G401.6 (cell line): Measurements from ENCODE around the gene SCN5A.

Experiments used
- FAIRE-seq: peaks from 2 replicates; lab custom pipeline; 2012; peaks lifted over from hg19 to GRCh38; lab: Jason Lieb, UNC

The SCN5A gene

DNA sequence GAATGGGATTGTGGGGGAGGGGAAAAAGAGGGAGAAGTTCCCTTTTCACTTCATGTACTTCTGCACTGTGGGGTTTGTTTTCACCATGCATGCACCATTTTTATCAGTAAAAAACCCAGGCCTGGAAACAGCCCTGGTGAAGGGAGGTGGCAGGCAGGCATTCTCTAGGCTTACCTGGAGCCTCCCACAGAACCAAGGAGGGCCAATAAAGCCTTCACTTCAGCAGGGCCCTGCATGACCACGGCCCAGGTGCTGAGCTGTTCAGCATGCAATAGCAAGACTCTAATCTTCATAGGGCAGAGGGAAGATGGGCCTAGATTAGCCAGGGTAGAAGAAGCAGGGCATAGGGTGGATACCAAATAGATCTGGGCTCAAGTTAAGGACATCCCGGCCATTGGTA is 49.6 kb downstream of the SCN5A start:
- FAIRE-seq: no peak

DNA sequence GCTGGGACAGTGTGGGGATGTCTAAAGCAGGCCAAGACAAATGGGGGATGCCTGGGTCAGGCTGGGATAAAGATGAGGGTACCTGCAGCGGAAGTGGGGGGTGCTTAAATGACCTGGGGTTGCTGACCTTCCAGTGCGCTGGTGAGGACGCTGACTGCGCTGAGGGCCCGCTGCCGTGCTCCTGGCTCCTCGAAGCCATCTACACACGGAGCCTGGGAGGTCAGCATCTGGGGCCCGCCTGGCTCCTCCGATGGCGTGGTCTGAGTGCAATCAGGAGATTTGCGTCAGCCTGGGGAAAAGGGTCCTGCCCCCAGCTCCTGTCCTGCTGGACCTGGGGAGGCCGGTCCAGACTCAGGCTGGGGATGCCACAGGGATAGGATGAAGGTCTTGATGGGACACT is 50.7 kb downstream of the SCN5A start:
- FAIRE-seq: no peak

DNA sequence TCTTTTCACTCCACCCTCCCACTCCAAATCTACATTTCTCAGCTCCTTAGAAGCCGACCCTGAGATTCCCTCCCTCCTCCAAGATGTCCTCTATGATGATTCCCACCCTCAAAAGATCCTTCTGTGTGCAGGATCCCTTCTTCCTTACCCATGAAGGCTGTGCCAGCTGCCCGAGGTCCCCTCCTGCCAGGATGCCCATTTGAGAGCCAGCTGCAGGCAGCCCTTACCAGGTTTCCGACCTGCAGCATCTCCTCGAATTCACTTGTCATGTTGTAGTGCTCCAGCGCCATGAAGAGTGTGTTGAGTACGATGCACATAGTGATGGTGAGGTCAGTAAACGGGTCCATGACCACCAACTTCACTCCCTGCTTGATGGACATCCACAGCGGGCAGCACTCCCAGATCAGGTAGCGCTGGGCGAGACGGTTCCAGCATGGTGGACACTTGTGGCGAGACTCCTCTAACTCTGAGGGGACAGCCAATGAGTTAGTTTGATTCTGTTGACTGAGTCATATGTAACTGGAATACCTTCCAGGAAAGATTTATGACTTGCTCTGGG is 51.9 kb downstream of the SCN5A start:
- FAIRE-seq: no peak

DNA sequence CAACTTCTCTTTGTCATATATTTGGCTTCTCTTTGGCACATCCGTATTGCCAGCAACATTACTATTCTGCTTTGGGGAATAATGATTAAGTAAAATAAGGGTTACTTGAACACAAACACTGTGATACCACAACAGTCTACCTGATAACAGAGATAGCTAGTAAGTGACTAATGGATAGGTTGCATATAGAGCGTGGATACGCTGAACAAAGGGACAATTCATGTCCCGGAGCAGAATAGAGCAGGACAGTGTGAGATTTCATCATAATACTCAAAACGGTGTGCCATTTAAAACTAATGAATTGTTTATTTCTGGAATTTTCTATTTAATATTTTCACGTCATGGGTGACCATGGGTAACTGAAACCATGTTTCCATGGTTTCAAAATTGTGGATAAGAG is 54.1 kb downstream of the SCN5A start:
- FAIRE-seq: no peak

DNA sequence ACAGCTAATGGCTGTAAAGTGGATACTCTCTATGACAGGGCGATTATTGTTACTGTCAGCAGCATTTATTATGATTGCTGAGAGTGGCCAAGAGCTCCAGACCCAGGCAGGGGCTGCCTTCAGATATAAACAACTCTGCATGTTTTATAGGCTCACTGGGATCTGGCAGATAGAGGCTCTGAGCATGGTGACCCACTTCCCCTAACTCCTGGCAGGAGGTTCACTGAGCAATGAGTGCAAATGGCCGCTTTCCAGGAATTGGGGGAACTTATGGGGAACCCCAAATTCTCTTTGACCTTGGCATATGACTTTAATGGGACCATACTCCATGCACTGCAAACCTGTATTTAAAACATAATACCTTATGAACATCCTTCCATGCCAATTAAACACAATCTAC is 59.0 kb downstream of the SCN5A start:
- no peak for FAIRE-seq

DNA sequence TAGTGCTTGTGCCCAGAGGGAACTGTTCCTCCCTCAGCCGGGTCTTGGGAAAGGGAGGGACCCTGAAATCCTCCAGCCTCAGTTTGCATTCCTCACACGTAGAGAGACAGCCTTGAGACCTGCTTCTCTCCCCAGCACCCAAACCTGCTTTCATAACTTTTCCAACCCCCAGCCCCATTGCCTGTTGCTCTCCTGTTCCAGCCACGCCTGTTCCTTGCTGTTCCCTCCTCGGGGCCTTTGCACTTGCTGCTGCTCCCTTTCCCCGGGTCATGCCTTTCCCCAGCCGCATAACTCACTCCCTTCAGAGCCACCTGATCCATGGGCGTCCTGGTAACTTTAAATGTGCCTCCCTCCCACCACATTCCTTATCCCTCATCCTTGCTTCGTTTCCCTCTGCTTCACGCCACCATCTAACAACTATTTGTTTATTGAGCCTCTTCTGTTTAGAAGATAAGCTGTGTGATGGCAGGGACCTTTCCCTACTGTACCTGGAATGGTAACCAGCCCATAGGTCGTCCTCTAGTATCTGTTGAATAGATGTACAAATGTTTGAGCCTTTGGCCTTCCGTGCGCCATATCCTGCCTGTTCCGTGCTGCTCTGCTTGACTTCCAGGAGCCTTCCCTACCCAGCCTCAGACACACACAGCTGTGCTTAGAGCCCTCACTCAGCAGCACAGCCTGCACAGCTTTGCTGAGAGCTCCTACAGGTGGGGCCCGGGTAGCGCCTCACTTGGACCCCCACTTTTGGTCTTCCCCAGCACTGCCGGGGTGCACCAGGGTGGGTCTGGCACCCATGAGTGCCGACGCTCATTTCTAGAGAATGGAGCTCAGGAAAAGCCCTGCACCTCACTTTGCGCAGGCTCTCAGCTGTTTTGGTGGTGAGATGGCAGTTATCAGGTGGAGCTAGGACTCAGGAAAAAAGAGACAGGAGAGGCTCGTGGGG is 60.2 kb downstream of the SCN5A start:
- FAIRE-seq: no peak

DNA sequence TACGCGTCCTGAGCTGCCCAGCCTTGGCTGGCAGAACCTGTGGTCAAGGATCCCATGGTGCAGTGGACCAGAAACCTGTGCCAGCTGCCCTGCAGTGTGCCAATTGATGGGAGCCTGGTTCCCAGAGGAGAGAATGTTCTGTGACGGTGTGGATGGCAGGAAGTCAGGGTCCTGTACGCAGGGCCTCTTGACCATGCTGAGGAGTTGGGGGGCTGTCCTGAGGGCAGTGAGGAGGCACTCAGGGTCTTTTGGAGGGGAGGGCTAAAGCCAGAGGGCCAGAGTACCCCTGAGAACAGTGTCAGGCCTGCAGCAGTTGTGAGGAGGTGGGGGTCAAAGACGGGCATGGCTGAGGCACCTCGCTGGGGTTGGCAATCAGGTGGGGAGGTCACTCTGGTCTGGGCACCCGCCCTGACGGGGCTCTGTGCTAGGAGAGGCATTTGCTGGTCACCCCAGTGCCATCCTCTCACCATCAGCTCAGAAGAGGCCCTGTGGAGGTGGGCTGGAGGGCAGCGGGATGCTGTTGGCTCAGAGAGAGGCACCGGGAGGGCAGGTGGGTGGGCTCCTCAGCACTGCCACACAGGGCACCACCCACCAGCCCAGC is 61.0 kb downstream of the SCN5A start:
- no peak for FAIRE-seq

DNA sequence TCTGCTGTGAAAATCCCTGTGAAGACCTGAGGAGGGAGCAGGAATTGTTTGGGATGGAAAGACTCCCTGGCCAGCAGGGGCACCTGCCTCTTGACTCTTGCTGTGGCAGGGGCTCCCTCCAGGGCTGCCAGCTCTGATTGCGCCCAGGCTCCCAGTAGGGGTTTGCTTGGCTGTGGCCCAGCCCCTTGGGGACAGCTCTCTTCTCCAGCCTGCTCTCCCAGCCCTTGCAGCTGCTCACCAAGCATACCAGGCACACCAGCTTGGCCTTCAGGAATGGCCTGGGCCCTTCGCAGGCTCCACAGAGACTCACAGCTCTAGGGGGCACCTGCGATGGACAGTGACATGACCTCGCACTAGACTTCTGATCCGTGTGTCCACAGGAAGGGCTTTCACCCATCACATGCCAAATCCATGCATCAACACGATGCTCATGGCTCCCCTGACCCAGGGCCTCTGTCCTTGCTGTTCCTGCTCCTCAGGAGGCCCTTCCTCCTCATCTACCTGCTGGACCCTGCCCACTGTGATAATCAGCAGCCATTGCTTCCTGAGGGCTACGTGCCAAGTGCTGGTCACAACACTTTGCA is 61.8 kb downstream of the SCN5A start:
- no peak for FAIRE-seq

DNA sequence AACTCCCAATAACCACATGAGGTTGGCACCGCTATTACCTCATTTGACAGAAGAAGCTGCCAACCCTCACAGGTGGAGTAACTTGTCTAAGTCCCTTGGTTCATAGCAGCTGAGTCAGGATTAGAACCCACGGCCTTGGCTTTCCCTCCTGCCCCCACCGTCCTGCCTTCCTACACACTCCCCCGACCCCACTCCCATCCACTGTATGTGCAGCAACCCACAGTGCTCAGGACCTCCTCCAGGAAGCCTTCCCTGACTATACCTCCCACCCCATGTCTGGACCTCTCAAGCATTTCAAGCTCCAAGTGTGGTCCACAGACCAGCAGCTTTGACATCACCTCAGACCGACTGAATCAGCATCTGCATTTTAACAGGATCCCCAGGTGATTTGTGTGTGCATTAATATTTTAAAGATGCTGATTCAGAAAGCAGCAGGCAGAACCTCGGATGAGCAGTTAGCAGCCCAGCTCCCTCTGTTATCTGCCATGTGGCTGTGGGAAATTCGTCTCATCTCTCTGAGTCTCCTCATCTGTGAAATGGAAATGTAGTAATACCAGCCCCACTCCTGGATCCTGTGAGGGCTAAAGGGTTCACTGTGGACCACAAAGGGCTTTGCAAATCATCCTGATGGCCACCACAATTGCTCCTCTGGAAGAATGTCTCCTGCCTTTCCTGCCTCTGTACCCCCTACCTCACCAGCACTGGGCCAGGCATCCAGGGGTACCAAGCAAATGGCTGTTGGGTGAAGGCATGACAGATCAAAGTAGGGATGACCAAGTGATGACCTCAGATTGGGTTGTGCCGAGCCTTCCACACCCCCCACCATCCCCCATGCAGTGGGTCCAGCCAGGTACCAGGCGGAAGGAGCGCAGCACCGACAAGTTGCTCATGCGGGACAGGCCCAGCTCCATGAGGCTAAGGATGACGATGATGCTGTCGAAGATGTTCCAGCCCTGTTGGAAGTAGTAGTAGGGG is 62.7 kb downstream of the SCN5A start:
- FAIRE-seq: no peak

DNA sequence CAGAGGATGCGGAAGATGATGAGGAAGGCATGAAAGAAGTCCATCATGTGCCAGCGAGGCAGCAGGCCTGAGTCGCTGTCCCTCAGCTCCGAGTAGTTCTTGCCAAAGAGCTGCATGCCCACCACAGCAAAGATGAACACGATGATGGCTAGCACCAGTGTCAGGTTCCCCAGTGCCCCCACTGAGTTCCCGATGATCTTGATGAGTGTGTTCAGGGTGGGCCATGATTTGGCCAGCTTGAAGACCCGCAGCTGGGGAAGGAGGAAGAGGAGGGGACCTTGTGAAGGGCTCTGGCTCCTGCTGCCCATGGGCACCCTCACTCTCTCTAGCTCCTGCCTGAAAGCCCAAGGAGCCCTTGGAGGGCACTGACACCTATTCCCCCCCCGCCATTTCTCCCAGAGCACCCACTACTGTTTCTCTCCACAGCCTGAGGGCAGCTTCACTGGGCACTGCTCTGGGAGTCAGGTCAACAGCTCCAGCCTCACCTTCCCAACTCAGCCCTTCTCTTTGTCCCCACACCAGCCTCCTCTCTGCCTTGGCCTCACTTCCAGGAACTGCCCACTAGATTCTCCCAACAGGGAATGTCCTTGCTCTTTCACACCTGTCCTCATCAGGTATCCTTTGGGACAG is 63.6 kb downstream of the SCN5A start:
- no peak for FAIRE-seq

DNA sequence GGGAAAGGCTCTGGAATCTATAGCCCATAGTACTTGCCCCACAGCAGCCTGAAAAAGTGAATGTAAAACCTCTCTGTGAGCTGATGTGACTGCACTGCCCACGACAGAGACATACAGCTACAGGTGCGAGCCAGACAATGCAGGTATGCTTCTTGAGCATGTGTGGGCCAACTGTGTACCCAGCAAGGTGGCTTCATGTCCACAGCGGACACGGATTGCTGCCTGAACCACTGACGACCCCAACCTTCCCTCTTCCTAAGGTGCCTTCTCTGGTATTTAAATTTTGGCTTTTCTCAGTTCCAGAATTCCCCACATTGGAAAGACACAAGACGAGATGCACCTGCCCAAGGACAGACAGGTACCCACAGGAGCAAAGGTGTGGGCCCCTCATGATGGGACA is 65.8 kb downstream of the SCN5A start:
- no peak for FAIRE-seq

DNA sequence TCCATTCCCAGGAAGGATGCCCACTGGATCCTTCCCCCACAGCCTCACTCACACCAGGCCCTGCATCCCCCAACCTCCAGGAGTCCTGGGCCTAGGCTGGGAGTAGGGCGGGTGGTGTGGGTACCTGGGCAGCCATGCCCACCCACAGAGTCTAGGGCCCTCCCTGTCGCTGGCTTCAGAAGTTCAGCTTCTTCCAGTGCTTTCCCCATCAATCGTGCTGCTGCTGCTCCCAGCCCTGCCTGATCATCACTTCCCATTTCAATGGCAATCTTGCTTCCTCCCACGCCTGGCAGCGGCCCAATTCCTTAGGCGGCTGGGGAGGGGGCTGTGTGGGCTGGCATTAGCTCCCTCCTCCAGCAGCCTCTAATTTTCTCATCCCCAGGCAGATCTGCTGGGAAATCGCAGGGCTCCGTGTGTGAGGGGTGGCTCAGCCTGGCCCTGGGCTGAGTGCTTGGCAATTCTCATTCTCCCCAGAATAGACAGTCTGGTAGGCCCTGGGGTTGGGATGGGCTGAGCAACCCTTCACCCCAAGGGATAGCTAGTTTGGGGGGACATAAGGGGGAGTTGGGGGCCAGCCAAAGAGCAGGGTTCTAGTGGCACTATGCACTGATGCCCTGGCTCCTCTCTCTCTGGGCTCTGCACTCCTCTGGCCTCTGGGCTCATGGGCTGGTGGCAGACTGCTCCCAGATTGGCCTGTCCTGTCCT is 66.4 kb downstream of the SCN5A start:
- FAIRE-seq: no peak

DNA sequence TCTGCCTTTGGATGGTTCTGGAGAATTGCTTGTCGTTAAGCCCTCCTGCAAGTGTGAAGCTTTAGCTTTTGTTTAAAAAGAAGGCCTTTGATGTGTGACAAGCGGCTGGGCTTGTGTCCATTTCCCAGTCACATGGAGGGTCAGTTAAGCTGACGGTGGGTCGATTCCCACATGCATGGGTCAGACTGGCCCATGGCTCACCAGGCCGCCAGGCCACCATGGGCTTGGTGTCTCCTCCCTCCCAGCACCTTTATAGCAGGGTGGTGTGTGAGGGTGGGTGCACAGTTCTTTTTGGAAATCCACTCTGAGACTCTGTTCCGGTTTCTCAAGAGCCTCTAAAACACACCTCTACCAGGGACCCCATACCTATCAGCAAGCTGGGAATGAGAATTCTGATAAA is 67.2 kb downstream of the SCN5A start:
- no peak for FAIRE-seq

DNA sequence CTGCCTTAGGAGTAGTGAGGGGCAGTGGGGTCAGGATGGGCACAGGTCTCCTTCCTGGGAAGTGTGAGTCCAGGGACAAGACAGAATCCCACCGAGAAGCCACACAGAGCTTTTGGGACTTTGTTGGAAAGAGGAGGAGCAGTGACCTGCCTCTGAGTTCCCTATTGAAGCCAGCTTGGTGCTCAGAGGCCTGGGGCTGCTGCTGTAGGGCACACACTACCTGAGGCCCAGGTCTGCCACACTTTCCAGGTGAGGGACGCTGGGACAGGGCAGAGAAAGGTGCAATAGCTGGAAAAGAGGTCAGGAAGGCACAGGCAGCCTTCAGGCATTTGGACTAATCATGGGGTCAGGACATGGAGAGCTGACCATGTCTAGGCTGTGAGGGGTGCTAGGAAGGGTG is 67.7 kb downstream of the SCN5A start:
- FAIRE-seq: no peak

DNA sequence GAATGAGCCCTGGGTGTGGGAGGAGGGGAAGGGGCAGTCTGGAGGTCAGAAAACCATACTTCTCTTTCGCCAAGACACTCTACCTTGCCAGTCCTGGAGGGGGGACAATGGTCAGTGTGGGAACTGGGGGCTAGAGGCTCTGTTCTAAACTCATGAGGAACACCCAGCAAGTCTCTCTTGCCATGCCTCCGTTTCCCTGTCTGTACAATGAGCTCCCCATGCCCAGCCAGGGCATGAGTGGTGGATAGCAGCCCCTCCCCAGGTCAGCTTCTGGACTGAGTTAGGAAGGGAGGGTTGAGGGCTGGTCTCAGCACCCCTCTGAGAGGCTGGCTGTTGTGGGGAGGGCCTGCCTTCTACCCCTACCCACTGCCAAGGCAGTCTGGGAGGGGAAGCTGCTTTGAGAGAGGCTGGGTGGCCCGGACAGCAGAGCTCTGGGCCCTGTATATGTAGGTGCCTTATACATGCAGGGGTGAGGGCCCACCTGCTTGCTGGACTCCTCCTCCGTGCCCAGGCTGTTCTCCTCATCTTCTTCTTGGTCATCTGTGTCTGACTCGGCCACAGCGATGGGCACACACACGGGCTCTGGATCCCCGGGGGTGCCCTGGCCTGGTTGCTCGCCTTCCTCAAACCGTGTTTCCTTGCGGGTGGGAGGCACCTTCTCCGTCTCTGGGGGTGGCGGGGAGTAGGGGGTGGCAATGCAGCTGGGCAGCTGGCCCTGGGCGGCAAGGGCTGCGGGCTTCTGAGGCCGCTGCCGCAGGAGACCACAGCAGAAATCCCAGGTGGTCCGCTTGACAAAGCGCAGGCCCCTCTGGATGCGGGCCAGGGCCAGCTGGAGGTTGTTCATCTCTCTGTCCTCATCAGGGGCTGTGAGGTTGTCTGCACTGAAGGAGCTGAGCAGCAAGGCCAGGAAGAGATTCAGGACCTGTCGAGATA is 68.8 kb downstream of the SCN5A start:
- FAIRE-seq: no peak

DNA sequence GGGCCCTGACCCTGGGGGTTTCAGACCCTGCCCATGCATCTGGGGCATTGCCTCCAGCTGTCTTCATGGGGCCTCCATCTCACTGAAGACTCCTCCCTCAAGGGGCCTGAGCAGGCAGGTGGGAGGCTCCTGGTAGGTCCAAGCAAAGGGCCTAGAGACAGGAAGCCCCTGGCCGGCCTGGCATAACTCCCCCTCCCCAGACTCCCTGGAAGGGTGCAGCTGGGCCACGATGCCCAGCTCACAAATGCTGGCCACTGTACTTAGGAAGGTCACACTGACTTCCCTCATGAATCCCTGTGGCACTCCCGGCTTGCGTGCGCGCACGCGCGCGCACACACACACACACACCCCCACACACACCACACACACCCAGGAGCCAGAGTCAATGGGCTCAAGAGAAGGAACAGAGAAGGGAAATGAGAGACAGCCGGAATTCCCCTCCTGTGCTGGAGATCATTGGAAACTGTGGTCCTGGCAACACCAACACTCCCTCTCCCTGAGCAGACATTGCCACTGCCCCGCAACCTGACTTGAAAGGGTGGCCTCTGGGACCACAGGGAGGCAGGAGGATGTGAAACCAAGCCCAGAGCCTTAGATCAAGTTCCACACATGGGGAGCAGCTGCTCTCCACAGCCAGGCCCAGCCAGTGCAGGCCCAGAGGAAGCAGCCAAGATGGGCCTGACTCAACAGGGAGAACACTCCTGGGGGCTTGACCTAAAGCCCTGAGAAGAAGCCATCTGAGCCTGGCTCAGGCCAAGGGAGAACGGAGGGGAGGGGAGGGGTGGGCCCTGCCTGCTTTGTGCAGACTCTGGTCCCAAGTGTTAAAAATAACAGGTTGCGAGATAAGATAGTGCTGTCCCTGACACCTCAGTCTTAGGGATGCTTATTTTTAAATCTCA is 69.7 kb downstream of the SCN5A start:
- no peak for FAIRE-seq

DNA sequence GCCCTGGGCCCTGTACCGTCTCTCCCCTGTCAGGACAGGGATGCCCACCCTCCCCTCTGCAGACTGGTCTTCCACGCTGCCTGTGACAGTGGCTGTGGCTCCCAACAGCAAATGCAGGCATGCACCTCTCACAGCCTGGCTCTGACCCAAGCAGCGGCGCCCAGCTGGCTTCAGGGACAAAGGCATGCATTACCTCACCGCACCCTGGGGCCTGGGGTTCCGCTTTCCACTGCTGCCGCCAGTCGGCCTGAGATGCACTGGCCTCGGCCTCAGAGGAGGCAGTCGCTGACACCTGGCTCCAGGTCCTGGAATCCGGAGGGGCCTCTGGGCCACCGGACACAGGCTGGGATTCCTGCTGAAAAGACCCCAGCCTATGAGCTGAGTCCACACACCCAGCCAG is 70.3 kb downstream of the SCN5A start:
- no peak for FAIRE-seq

DNA sequence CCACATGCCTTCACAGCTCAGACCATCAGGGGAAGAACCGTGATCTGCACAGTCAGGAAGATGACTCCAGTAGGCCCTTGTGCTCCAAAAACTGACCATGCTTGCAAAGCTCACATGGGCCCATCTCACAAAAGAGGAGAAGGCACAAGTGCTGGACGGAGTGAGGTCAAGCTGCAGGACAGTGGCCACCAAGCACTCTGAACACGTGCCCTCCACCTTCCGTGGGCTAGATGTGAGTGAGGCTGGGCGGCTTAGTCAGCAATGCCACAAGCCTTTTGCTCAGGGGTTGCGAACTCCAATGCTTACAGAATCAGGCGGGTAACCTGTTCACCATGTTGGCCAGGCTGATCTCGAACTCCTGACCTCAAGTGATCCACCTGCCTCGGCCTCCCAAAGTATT is 70.9 kb downstream of the SCN5A start:
- no peak for FAIRE-seq

DNA sequence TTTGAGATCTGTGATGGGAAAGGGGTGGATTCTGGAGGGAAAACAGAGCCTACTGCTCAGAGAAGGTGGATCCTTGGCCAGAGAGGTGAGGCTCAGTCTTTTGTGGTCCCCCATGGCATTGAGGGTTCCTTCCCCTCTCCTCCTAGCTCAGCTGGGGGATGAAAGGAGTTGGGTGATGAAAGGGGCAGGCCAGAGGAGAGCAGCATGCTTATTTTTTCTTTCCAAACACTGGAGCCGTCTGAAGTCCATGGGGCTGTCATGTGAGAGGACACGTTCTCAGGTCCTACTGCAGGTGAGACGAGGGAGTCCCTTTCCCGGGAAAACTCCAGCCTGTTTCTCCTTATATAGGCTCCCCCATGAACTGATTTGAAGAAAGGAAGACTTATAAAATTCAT is 71.4 kb downstream of the SCN5A start:
- no peak for FAIRE-seq
